ENCODE results near the gene IRF6. TPM values are rescaled to one million over a fixed set of nuclear protein-coding genes. Genes with fewer than 3 reads are reported as not detected.

Gene IRF6
- polyA plus RNA-seq, 1 of the 3 experiments (the other 2 are of a cell fraction) = 0.94 TPM

GRCh38 chr1:209755256-209755655, 50.7 kb downstream of the IRF6 start:
- H3K27ac ChIP-seq (ENCODE audit: low read depth in 2 of 2, low read length in 1 of 2) = no peak overlapping the region
- ChIA-PET CTCF (interaction anchor here (1.2 kb wide), 2 partner anchors 9 to 165 kb away, joined by 3 read pairs; no protein-coding TSS in a partner anchor), POLR2A (no interaction called here)
- no peaks in the 10 kb centered on the region for H4K20me1 ChIP-seq (ENCODE audit: insufficient read depth)
- H3K27me3 ChIP-seq (ENCODE audit: insufficient read depth) = no peaks in the 10 kb centered on the region
- H3K36me3 ChIP-seq (replicated peaks in 1 of 2; ENCODE audit: control insufficient read depth in 1 of 2, insufficient read depth in 2 of 2, low read length in 1 of 2) = no peaks in the 10 kb centered on the region
- no peak overlapping the region for H3K4me3 ChIP-seq (ENCODE audit: low read depth in 2 of 2, low read length in 1 of 2)
- H3K4me2 ChIP-seq = no peak overlapping the region
- 85% methylated on average over 1 of the region's 1 CpG for WGBS (ENCODE audit: low lambda C conversion rate)
- H3K9ac ChIP-seq = no peak overlapping the region
- TF ChIP-seq GATA2 (CRISPR knock-in tag; IDR thresholded peaks at IDR 0.05) (no peak), GABPA (IDR thresholded peaks at IDR 0.05; ENCODE audit: low read depth) (no peak), MXI1 (IDR thresholded peaks at IDR 0.05; ENCODE audit: low read depth, low read length) (no peak), EP300 (IDR thresholded peaks at IDR 0.05; ENCODE audit: borderline replicate concordance in 1 of 2, low read depth in 1 of 2, low read length in 1 of 2) (no peak), POLR2AphosphoS5 (IDR thresholded peaks at IDR 0.05; ENCODE audit: low read depth, low read length) (no peak), IRF3 (IDR thresholded peaks at IDR 0.05; ENCODE audit: low read depth, low read length) (no peak), FOSL2 (IDR thresholded peaks at IDR 0.05; ENCODE audit: borderline replicate concordance, low read depth) (no peak), FOXJ3 (CRISPR knock-in tag; IDR thresholded peaks at IDR 0.05) (no peak), USF2 (IDR thresholded peaks at IDR 0.05; ENCODE audit: borderline replicate concordance, low read depth, low read length) (no peak), JUND (IDR thresholded peaks at IDR 0.05) (no peak), EZH2phosphoT487 (IDR thresholded peaks at IDR 0.05; ENCODE audit: borderline replicate concordance, low read depth) (no peak), ZBTB33 (IDR thresholded peaks at IDR 0.05; ENCODE audit: borderline replicate concordance, low read depth) (no peak), RXRA (IDR thresholded peaks at IDR 0.05; ENCODE audit: borderline replicate concordance, low read depth) (no peak)
- TF ChIP-seq, protein P1, sequence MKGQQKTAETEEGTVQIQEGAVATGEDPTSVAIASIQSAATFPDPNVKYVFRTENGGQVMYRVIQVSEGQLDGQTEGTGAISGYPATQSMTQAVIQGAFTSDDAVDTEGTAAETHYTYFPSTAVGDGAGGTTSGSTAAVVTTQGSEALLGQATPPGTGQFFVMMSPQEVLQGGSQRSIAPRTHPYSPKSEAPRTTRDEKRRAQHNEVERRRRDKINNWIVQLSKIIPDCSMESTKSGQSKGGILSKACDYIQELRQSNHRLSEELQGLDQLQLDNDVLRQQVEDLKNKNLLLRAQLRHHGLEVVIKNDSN (IDR thresholded peaks at IDR 0.05; ENCODE audit: borderline replicate concordance, low read depth) = no peak
- no peaks in the 10 kb centered on the region for H3F3A ChIP-seq (replicated peaks; ENCODE audit: insufficient read depth)
- no peak overlapping the region for H2AFZ ChIP-seq (ENCODE audit: low read depth)
- H3K4me1 ChIP-seq (ENCODE audit: control insufficient read depth in 1 of 2, insufficient read depth in 2 of 2, low read depth in 1 of 2, low read length in 1 of 2) = peaks cover 0 to 2% of the 10 kb centered on the region in 2 experiments; a peak in 1 of 4 replicates
- no peak for DNase-seq
- no peaks in the 10 kb centered on the region for H3K9me2 ChIP-seq
- H3K9me3 ChIP-seq = no peaks in the 10 kb centered on the region
- no peaks in the 10 kb centered on the region for H3K79me2 ChIP-seq (ENCODE audit: insufficient read depth)
